Fibroblast of mammary gland (primary cell): ENCODE measurements around the gene TCIRG1.

Experiments used
- DNase-seq: peaks from one replicate; pipeline ENCODE4 v3.0.0-alpha.2; 2010; ENCODE audit warnings: low read depth
- H3K4me3 ChIP-seq: 2 replicates; pipeline ENCODE4 v1.5.1; 2011; ENCODE audit warnings: low read depth, mild to moderate bottlenecking, low read length, moderate library complexity; ENCODE audit not compliant: control insufficient read depth
- TF ChIP-seq, protein P1 (sequence below): conservative IDR thresholded peaks from 2 replicates; pipeline ENCODE4 v1.5.1; 2011; ENCODE audit warnings: low read depth, low read length, inconsistent platforms; ENCODE audit not compliant: control insufficient read depth, insufficient read depth

The TCIRG1 gene

DNA sequence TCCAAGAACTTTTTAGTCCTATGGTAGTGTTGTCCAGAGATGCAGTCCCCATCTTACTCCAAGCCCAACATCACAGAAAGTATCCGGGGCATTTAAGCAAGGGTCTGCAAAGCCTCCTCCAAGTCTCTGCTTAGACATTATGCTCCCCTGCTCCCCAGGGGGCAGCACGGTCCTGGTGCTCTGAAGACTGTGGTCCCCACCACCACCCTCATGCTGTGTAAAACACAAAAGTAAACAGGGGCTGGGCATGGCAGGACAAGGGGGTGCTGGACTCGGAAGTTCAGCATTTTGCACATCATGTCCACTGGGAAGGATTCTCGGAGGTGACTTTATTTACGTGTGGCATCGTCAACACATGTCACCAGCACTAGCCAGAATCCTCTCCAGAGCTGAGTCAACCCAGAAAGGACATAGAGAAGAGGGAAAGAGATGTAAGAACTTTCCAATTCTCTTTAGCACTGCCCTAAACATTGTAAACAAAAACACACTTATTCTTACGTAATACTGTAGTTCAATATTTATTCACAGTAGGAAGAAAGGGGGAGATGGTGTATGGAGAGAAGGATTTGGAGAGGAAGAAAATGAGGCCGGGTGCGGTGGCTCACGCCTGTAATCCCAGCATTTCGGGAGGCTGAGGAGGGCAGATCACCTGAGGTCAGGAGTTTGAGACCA lies 37.7 kb downstream of the TCIRG1 start:
- no peak overlapping the region for H3K4me3 ChIP-seq
- no peak for DNase-seq
- TF ChIP-seq, protein P1, sequence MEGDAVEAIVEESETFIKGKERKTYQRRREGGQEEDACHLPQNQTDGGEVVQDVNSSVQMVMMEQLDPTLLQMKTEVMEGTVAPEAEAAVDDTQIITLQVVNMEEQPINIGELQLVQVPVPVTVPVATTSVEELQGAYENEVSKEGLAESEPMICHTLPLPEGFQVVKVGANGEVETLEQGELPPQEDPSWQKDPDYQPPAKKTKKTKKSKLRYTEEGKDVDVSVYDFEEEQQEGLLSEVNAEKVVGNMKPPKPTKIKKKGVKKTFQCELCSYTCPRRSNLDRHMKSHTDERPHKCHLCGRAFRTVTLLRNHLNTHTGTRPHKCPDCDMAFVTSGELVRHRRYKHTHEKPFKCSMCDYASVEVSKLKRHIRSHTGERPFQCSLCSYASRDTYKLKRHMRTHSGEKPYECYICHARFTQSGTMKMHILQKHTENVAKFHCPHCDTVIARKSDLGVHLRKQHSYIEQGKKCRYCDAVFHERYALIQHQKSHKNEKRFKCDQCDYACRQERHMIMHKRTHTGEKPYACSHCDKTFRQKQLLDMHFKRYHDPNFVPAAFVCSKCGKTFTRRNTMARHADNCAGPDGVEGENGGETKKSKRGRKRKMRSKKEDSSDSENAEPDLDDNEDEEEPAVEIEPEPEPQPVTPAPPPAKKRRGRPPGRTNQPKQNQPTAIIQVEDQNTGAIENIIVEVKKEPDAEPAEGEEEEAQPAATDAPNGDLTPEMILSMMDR: no peak

DNA sequence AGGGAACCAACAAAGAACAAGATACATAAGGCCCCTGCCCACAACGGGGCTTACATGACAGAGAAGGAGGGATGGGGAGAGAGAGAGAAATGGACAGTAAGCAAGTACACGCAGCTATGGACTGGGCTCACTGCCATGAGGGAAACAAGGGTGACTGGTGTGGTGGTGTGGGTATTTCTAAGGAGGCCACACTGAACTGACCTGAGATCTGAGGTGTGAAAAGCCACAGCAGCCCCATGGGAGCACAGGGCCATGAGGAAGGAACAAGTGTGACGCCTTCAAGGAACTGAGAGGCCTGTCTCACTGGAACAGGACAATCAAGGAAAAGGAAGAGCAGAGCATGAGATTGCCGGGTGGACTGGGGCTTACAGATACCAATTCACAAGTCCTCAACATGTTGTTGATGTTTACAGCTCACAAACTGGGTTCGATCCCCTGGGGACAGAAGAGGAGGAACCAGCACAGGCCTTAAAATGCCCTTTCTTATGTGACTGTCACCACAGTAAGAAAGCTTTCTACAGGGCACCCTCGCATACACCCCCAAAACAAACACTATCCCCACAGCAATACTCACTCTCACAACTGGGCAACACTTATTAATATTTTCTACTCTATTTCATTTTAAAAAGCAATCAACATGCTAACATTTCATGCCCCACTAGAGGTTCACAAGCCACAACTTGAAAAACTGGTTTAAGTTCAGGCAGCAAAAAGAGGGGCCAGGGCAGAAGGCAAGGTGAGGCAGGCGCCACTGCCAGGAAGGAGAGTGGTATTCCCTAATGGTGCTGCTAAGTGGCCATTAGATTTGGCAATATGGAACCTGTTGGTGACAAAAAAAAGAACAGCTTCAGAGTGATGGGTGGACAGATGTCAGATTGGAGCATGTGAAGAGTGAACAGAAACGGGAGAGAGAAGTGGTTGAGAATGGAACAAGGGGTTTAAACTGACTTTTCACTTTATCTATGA lies 39.1 kb downstream of the TCIRG1 start:
- TF ChIP-seq, protein P1: no peak
- DNase-seq: no peak
- no peak overlapping the region for H3K4me3 ChIP-seq

DNA sequence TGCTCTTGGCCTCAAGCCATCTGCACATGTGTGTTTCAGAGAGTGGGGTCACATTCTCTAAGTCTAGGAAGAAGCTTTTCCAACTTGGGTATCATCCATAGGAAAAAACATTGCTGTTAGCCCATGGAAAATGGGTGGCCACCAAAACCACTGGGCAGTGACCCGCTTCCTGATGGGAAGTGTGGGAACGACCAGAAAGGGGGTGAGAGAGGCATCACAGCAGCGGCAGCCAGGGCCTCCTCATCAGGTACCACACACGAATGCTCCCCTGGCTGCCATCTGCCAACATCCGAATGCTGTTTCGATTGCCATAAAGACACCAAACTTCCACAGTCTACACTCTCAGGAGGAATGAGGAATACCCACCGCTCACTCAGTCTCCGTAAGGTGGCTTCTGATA lies 42.0 kb downstream of the TCIRG1 start:
- no peak overlapping the region for H3K4me3 ChIP-seq
- TF ChIP-seq, protein P1: no peak
- no peak for DNase-seq

DNA sequence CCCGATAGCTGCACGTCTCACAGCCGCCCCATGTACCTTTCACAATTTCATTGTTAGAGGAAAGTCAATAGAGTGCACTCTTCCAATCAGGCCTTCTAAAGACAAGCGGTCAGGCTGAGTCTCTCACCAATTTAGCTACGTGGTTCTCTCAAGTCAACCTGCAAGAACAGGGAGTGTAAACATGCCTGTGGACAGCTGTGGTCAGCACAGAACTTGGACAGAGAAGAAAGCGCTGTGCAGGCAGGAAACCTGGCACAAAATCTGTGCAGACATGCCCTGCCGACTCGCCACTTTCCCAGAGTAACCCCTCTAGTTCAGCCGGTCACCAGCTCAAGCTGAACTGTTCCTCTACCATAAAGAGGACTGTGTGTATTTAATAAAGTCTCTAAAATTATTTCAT lies 42.9 kb downstream of the TCIRG1 start:
- TF ChIP-seq, protein P1: no peak
- H3K4me3 ChIP-seq: no peak overlapping the region
- DNase-seq: no peak

DNA sequence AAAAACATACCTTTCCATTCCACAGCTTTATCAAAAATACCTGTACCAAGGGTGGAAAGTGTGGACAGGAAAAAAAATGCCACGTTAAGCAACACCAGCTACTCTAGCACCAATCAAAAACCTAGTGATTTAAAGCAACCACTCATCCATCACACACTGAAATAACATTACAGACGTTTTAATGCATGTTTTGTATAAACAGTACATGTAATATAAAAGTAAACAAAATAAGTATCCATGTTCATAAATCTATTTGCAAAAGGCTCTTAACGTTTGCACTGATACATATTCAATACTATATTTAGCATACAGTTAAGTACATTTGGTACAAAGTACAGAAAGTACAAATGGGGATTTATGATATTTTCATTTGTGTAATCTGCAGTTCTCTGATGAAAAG lies 43.7 kb downstream of the TCIRG1 start:
- no peak overlapping the region for H3K4me3 ChIP-seq
- no peak for DNase-seq
- TF ChIP-seq, protein P1: no peak

DNA sequence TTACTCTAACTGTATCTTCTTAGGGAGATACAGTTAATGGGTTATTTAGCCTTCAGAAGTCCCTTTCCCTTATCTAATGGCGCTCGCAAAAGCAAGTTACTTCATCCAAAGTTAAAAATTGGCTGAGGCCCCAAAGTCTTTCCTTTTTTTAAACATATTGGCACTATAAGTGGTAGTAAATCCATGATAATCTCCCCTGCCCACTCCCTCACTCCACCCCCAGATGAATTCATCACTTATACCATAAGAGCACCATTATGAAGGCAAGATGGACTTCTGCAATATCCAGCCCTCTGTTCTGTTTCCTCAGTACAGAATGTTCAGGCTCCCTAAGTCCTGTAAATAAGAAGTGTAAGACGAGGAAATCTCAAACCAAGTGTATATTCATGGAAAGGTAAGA lies 44.7 kb downstream of the TCIRG1 start:
- TF ChIP-seq, protein P1: no peak

More for the DNA sequence above, 44.7 kb downstream of the TCIRG1 start:
- DNase-seq: no peak
- no peak overlapping the region for H3K4me3 ChIP-seq
